ENCODE measurements around the gene TMEM26.

The TMEM26 gene

GRCh38 chr10:61364619-61365018, 88.6 kb downstream of the TMEM26 start:
- TF ChIP-seq CTCF (IDR thresholded peaks at IDR 0.05; ENCODE audit: insufficient read depth, missing control alignments), result no peak
- no peak for DNase-seq (ENCODE audit: insufficient read length, low spot score)
- FAIRE-seq, result no peak

GRCh38 chr10:61363006-61363405, 90.2 kb downstream of the TMEM26 start:
- no peak for FAIRE-seq
- DNase-seq (ENCODE audit: insufficient read length, low spot score), result no peak
- no peak for TF ChIP-seq CTCF (IDR thresholded peaks at IDR 0.05; ENCODE audit: insufficient read depth, missing control alignments)

GRCh38 chr10:61359452-61359851, 93.7 kb downstream of the TMEM26 start:
- FAIRE-seq, result no peak
- no peak for TF ChIP-seq CTCF (IDR thresholded peaks at IDR 0.05; ENCODE audit: insufficient read depth, missing control alignments)

GRCh38 chr10:61357687-61358086, 95.5 kb downstream of the TMEM26 start:
- FAIRE-seq (no peak), DNase-seq (ENCODE audit: insufficient read length, low spot score) (no peak)
- TF ChIP-seq CTCF (IDR thresholded peaks at IDR 0.05; ENCODE audit: insufficient read depth, missing control alignments), result no peak

More at GRCh38 chr10:61359452-61359851, 93.7 kb downstream of the TMEM26 start:
- no peak for DNase-seq (ENCODE audit: insufficient read length, low spot score)

Data from D721Med (cell line).